SW 1271 (cell line): ENCODE data around the gene LRP1B.
"Not testable (repeated sequence)": the region's sequence is repeated elsewhere in the genome, so short reads cannot be mapped to it uniquely, and the experiment has no call there.

ENCODE experiments used
- DNase-seq, 2 experiments: peaks; one replicate each; lab custom pipeline; 2025; lab: John Stamatoyannopoulos, UW

LRP1B gene

DNA sequence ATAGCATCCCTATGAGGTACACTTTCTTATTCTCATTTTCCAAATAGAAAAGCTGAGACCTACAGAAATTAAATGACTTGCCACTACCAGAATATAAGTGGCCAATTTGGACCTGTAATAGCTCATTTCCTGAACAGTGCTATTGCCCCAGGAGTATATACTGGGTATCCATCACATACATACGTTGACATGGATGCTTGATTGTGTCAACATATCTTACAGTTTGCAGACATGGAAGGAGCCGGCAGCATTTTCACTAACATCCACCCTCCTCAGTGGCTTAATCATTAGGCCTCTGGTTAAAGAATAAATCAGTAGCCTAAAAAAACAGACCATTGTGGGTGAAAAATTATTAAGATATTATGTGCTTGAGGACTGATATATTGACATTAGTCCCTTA is 829.3 kb downstream of the LRP1B start:
- no peak for DNase-seq

DNA sequence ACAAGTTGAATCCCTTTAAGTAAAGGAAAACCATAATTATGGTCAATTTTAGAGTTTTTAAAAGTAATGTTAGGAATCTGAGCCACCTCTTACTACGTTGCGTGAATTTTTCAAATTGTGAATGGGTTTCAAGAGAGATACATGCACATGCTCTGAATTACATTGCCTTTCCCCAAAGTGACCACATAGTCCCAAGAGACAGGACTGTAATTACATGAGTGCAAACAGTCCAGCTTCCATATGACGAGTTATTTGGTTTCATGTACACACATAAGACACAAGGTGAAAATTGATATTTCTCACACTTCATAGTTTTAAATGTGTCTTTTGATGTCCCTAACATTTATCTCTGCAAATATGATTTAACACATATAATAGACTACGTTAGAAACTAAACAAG is 850.8 kb downstream of the LRP1B start:
- no peak for DNase-seq

DNA sequence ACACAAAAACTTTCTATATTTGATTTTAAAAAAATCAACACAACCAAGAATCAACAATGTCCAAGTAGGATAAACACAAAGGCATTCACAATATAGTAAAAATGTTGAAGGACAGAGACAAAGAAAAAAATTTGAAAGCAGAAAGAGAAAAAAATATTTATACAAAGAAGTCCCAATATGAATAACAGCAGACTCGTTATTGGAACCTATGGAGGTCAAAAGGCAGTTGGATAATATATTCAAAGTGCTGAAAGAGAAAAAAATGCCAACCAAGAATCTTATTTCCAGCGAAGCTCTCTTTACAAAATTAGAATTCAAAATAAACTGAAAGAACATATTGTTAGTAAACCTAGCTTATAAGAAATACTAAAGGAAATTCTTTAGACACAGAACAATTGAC is 859.5 kb downstream of the LRP1B start:
- no peak for DNase-seq

DNA sequence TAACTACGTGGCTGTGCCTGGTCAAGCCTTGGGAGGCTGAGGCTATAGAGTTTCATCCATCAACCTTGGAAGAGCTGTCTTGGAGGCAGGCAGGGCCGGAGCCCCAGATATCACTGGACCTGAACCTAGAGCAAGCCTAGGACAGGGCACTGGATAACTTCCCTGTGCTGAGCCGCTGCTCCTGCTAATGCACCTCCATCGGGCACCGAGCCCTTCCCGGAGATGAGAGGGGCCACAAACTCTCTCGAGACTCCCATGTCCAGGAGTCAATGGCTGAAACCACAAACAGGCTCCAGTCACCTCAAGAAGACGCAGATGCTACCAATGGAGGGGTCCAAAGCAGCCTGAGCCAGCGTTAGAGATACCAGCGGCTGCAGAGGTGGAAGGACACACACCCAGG is 866.0 kb downstream of the LRP1B start:
- no peak for DNase-seq

DNA sequence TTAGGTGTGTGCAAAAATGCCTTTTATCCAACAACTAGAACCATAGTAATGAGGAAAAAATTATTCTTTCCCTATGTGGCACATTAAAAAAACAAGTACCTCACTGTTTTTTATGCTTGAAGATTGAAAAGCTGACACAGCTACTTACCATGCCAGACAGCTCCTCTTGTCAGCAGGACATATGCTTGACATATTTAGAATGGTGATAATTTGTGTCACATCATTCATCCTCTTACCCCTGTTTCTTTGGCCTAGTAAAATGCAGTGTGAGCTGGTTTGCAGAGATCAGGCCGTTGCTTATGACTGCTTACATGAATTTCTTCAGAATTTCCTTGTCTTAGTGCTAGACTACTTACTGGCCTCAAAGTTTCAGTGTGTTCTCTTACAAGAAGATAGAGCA is 869.9 kb downstream of the LRP1B start:
- DNase-seq = no peak

DNA sequence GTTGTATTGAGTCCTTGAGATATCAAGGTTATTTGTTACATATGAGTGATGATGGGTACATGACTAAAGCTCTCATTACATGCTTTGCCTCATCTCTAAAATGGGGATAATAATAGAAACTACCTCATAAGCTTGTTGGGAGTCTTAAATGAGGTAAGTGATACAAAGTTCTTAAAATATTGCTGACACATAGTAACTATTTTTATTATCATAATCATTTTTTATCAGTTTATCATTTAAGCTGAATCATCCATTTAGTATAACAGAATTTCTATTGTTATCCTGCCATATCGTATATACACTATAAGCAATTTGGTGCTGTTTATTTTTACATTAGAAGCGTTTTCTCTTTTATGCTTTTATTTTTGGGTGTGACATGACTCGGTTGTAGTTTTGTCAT is 871.1 kb downstream of the LRP1B start:
- DNase-seq = no peak

DNA sequence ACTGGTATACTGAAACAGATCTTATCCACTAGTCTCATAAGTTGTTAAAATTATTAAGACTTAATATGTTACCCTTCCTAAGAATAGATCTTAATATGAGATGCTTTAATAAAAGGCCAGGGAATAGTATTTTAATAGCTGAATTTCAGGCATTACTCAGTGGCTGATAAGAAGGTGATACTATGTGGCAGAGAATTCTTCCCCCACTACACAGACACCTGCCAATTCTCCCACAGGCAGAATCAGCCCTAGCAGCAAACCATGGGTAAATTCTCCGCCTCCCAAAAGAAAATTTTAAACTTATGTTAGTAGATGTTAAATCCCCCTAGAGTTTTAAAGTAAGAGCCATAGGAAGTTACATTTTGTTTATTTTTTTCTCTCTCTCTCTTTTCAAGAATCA is 888.8 kb downstream of the LRP1B start:
- DNase-seq = no peak

DNA sequence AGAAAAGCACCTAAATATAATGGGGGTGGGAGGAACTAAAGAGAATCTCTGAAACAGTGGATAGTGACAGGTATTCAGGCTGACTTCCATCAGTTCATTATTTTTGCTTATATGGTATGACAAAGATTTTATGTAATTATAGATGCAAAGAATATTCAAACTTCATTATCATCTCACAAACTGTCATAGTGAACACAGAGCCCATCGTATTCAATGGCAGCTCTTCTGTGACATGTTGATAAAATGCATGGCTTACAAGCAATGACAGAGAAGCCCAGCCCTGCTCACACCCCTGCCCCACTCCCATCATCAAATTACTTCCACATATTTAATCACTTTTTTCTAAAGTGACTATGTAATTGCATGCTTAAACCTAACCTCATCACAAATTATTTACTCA is 904.3 kb downstream of the LRP1B start:
- DNase-seq = no peak

DNA sequence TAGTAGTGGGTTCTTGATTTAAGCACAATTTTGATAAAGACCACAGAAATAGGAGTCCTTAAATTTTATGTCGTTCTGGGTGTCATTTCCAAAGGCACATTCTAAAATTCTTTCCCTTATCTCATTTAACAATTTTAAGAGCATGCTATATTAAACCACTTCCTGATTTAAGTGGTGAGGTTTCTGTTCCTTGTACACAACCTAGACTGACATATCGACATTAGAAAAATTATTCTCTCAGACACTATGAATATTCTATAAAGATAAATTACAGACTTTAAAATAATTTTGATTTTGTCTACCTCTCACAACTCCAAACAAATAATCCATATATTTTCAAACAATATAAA is 923.8 kb downstream of the LRP1B start:
- DNase-seq = no peak

DNA sequence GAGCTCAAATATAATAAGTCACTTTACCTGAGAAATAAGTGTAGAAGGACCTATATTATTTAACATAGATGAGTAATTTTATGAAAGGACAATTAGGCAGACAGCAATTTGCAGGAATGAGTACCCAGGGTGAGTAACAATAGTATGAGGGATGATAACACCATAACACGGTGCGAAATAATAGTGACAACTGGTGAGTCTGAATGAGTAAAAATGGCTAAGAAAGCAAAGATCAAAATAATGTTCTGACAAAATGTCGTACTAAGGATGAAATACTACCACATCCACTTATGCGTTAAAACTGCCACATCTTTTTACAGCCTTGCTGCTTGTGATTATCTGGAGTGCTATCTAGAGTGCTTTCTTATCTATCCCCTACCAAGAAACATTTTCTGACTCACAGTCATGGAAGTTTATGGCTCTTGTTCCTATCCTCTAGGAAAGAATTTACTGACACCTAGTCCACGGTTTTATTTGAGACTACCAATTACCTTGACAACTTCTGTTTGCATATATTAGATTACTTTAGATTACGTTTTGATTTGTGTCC is 929.7 kb downstream of the LRP1B start:
- no peak for DNase-seq

DNA sequence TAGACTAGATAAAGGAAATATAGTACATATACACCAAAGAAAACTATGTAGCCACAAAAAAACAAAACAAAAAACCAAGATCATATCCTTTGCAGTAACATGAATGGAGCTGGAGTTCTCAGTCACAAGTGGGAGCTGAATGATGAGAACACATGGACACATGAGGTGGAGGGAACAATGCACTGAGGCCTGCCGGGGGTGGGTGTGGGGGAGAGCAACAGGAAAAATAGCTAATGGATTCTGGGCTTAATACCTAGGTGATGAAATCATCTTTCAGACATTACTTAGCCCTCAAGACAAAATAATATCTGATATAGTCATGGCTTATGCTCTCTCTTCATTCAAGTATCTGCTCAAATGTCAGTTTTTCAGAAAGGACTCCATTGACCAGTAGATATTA is 930.6 kb downstream of the LRP1B start:
- DNase-seq = no peak

DNA sequence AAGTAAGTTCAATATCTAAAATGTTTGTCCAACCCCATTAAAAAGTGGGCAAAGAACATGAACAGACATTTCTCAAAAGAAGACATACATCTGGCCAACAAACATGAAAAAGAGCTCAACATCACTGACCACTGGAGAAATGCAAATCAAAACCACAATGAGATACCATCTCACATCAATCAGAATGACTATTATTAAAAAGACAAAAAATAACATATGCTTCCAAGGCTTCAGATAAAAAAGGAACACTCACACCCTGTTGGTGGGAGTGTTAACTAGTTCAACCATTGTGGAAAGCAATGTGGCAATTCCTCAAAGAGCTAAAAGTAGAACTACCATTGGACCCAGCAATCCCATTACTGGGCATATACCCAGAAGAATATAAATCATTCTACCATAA is 931.1 kb downstream of the LRP1B start:
- DNase-seq = no peak

DNA sequence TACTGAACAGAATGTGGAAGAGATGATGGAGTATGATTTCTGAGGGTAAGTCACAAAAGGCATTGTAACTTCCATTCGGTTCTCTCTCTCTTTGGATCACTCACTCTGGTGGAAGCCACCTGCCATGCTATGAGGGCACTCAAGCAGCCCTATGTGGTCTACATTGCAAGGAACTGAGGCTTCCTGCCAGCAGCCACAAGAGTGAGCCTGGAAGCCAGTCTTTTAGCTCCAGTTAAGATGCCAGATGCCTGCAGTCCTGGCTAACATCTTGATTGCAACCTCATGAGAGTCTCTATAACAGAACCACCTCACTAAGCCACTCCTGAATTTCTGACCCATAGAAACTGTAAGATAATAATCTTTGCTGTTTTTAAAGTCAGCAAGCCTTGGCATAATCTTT is 935.7 kb downstream of the LRP1B start:
- DNase-seq = no peak

DNA sequence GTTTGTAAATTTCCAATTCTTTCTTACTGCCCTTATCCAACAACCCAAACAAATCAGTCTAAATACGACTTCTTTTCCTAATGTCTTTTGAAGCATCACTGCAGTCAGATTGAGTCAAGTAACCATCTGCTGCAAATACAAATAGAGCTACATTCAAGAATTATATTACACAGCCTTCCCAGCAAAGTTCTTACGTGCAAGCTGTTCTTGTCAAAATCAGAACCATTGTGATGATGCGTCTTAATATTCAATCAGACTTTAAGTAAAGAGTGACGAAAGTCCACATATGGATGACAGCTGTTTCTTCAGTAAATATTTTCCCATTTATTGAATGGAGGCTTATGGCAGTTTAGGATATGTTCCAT is 943.8 kb downstream of the LRP1B start:
- DNase-seq = no peak

DNA sequence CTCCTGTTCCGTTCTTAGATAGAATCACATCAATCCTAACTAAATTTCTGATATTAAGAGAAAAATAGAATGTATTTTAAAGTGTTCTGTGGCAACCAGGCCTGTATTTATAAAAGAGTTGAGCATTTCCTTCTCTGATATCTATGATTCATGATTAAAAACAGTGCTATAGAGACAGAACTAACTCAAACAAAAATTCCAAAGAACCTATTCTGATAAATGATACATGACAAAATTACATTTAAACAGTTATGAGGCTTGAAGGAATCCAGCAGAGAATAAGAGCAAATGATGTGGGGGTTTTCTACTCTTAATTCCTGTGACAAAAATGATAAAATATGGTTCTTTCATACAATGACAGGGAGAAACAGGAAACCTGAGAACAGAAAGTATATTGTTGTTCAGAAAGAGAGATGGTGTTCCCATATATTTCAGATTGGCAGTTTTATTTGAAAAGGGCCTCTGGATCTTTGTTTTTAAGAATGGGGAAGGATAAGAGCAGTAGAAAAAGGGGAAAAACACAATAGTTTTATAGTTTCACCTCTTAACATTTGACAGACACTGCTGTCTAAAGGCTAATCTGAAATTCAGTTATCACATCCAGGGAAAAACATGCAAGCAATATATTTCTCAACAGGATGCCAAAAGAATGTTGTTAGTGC is 944.3 kb downstream of the LRP1B start:
- DNase-seq = no peak

DNA sequence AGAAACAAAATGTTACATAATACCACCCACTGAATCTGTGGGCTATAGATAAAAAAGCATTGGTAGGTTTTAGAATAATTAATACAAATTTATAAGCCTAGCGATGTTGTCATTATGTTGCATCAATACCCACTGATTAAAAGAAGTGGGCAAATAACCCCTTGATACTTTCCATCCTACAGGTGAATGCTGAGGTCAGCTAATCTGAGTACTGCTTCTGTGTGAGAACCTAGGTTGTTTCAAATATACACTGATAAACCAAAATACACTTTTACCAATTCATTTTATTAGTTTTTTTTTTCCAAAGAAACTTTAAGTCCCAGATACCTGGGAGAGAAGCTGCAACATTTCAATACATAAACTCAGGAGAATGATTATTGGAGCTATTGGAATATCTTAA is 948.6 kb downstream of the LRP1B start:
- DNase-seq = no peak

DNA sequence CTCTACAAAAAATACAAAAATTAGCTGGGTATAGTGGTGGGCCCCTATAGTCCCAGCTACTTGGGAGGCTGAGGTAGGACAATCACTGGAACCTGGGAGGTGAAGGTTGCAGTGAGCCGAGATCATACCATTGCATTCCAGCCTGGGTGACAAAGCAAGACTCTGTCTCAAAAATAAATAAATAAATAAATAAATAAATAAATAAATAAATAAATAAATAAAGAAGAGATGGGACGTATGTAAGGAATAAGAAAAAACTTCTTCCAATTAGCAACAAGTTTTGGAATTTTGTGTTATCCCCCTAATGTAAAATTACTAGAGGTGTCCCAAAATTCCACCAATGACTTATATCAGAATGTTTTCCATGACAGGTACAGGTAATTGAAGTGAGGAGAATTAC is 961.7 kb downstream of the LRP1B start:
- DNase-seq = not testable (repeated sequence)

DNA sequence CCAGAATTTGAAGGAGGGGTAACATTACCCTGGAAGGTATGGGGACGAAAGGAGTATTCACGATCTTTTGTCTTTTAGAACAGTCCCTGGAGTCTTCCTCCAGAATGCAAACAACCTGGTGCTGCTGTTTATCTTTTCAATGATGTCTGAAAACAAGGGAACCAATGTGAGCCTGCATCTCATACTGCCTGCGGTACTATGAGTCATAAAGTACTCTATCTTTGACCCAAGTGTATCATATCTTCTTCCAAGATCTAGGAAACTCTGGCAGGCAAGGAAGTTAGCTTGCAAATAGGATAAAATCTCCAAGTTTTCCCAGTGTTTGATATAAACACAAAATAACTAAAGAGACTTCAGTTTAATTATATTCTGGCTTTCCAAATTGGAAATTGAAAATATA is 968.5 kb downstream of the LRP1B start:
- no peak for DNase-seq

DNA sequence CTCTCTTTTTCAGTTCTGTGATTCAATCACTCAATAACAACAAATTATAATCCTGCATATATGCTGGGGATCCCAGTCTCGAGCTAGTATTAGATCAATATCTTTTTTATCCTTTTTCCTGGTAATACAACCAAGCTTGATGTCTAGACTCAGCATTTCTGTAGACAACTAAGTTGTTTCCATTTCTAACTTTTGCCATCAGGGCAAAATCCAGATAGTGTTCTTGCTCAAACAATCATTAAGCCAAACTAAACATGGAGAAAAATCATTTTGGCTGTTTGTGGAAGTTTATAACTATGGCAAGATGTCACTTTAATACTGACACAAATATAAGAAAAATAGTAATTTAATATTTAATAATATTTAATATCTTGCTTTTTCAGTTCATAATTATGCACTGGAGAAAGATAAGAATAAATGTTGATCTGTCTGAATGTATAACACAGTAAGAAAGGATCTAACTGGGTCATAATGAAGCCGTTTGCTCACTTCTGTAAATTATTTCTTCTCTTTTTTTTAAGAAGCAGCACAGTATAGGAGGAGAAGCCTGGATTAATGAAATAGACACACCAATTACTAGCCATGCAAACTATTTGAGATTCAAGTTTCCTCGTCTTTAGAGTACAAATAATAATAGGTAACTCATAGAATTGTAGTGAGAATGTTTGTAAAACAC is 979.1 kb downstream of the LRP1B start:
- no peak for DNase-seq

DNA sequence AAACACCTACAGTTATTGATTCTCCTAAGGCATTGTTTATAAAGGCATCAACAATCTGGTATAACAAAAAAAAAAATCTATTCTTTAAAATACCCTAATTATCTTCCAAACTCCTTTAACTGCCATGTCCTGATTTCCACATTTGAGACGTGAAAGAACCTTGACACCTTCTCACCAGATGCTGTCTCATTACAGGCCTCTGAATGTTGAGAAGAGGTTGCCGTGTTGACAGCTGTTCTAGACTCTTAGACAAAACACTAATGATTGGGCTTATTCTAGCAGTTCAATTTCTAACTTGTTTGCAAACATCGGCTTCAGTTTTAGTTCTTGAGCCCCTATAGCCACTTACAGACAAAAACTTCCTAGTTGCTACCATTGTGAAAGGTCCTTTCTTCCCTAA is 988.8 kb downstream of the LRP1B start:
- DNase-seq = no peak

DNA sequence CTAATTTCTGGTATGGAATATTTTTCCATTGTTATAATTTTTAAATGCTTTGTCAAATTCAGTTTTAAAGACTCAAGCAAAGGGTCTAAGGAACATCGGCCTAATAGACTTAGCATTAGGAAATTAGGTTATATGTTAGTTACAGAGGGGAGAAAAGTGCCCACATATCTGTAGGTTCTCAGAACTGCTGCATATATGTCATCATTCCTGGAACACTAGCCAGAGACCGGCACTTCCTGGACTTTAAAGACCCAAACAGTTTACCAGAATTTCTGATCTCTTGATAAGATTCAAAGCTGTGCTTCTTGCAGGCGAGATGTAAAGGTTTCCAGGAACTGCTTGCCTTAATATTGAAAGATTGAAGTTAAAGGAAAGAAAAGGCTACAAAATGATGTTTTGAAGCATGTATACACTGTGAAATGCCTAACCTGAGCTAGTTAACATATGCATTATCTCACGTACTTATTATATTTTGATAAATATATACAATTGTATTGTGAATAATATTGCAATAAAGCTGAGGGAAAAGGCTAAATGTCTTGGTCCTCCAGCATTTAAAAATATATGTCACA is 993.6 kb downstream of the LRP1B start:
- DNase-seq = no peak

DNA sequence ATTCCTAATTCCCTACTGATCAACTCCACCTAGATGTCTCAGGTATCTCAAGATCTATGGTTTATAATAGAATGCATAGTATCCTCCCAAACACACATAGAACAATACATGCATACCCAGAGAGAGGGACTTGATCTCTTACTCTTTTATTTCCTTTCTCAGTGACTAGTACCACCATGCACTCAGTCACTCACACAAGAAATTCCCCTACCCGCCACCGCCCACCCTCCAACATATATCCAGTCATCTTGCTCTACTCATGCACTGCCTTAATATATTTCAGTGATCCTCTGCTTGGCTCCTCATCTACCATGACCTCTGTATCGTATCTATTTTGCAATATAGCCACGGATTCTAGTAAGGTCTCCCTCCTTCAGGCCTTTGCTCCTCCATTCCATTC is 996.9 kb downstream of the LRP1B start:
- DNase-seq = no peak

DNA sequence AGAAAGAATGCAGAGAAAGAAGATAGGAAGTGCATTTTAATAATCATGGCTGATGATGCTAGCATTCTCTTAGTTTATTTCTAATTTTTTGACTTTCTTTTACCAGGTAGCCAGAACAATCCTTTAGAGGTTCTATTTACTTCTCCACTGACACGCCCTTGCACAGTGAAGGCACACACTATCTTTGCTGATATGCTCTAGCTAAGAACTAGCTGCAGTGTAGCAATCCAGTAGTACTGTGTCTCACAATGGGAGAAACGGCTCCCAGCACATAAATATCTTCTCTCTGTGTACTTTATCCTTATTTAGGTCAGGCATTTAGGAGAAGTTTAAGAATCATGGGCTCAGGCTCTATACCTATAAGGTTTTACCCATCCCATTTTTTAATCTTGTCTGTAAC is 1005.4 kb downstream of the LRP1B start:
- no peak for DNase-seq

DNA sequence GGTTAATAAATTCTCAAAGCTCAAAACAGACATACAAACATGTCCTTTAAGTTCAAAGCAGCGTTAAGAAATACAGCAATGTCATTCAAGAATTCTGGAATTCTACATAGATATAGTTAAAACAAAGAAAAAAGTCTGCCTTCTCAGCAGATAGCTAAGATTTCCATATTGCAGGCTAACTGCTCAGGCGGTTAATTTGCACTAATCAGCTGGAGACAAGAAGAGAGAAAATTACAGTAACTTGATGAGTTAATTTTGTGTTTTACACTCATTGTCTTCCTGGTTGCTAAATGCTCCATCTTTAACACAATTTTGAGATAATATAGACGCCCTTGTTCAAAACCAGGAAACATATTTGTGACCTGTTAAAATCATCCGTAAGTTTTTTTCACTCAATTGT is 1012.0 kb downstream of the LRP1B start:
- no peak for DNase-seq
